CD4-positive, alpha-beta T cell treated with Interleukin-15 for 4 hours (primary cell): Measurements from ENCODE around the gene CCNF.
A peak's percentile ranks its signal among the peaks of the same experiment; 100 is the strongest.
"Not testable (repeated sequence)": the region's sequence is repeated elsewhere in the genome, so short reads cannot be mapped to it uniquely, and the experiment has no call there.

Source experiments
- DNase-seq: peaks from one replicate; pipeline ENCODE4 v3.0.0-alpha.2; 2020; ENCODE audit warnings: low spot score

Gene CCNF

GRCh38 chr16:2429034-2429770 is at the start of gene CCNF:
TSS of gene CCNF (plus strand) at chr16:2429447. CDS start at chr16:2429482, 35 bp downstream.
- DNase-seq: peak; percentile 98

GRCh38 chr16:2383501-2383900 is 45.7 kb upstream of the CCNF start:
- DNase-seq: no peak

- no peak for DNase-seq
Measured at GRCh38 chr16:2384426-2384825, 44.8 kb upstream of the CCNF start.

GRCh38 chr16:2385190-2385836 is 43.9 kb upstream of the CCNF start:
- DNase-seq: no peak

GRCh38 chr16:2385982-2386381 is 43.3 kb upstream of the CCNF start:
- not testable (repeated sequence) for DNase-seq

- no peak for DNase-seq
Measured at GRCh38 chr16:2386990-2387389, 42.3 kb upstream of the CCNF start.

GRCh38 chr16:2388139-2388874 is 40.9 kb upstream of the CCNF start:
- no peak for DNase-seq

- no peak for DNase-seq
Measured at GRCh38 chr16:2388875-2389433, 40.3 kb upstream of the CCNF start.

- DNase-seq: no peak
Measured at GRCh38 chr16:2392025-2392424, 37.2 kb upstream of the CCNF start.

GRCh38 chr16:2398520-2398919 is 30.7 kb upstream of the CCNF start:
- no peak for DNase-seq

GRCh38 chr16:2404099-2404498 is 25.1 kb upstream of the CCNF start:
- no peak for DNase-seq

GRCh38 chr16:2415085-2415484 is 14.2 kb upstream of the CCNF start:
- no peak for DNase-seq

GRCh38 chr16:2420035-2420434 is 9.2 kb upstream of the CCNF start:
- no peak for DNase-seq

GRCh38 chr16:2422123-2422867 is 7.0 kb upstream of the CCNF start:
- no peak for DNase-seq

GRCh38 chr16:2424061-2425007 is 4.9 kb upstream of the CCNF start:
- no peak for DNase-seq

- DNase-seq: no peak
Measured at GRCh38 chr16:2425008-2425518, 4.2 kb upstream of the CCNF start.

GRCh38 chr16:2425825-2426430 is 3.3 kb upstream of the CCNF start:
- no peak for DNase-seq

GRCh38 chr16:2426941-2427361 is 2.3 kb upstream of the CCNF start:
- DNase-seq: no peak

GRCh38 chr16:2427526-2427925 is 1.7 kb upstream of the CCNF start:
- no peak for DNase-seq
